ENCODE results near the gene SRSF5.

SRSF5 gene

DNA sequence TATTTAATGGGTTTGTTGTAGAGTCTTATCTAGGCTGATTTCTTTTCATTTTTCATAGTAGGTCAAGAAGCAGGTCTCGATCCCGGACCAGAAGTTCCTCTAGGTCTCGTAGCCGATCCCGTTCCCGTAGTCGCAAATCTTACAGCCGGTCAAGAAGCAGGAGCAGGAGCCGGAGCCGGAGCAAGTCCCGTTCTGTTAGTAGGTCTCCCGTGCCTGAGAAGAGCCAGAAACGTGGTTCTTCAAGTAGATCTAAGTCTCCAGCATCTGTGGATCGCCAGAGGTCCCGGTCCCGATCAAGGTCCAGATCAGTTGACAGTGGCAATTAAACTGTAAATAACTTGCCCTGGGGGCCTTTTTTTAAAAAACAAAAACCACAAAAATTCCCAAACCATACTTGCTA lies 4.2 kb downstream of the SRSF5 start:
- DNase-seq: no peak

- no peak for DNase-seq
Measured at GRCh38 chr14:69772082-69773017, 5.4 kb downstream of the SRSF5 start.

DNA sequence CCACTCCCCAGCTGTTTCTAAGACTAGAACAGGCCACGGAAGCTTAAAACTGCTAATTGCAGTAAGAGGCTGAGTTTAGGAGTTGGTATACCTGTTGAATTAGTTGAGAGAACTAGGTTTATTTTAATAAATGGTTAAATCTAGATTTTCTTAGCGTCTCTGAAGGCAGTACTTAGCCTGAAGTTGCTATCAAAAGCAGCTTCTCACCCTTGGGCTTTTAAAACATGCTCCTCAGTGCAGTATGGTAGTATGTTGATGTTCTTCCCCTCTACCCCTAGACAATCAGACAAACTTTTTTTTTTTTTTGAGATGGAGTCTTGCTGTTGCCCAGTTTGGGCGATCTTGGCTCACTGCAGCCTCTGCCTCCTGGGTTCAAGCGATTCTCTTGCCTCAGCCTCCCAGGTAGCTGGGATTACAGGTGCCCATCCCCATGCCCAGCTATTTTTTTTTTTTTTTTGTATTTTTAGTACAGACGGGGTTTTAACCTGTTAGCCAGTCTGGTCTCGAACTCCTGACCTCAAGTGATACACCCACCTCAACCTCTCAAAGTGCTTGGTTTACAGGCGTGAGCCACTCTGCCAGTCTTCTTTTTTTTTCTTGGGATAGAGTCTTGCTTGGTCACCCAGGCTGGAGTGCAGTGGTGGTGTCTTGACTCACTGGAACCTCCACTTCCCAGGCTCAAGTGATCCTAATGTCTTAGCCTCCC lies 6.8 kb downstream of the SRSF5 start:
- DNase-seq: no peak

DNA sequence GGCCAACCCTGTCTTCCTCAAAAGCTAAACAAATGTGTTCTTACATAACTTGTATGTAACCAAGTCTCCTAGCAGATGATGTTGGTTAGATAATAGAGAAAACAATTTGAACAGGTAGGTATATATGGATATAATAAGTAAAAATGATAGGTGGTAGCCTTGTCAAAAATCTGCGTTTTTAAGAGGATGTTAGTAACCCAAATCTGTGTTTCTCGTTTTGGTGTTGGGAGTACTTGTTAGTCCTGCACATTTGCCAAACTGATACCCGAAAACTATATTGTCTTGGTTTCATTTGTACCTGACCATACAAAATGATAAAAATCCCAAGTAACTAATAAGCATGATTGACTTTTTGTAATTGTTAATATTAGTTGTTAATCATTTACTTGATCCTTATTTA lies 8.1 kb downstream of the SRSF5 start:
- DNase-seq: no peak

GRCh38 chr14:69776875-69777453 lies 10.0 kb downstream of the SRSF5 start:
- DNase-seq: no peak

DNA sequence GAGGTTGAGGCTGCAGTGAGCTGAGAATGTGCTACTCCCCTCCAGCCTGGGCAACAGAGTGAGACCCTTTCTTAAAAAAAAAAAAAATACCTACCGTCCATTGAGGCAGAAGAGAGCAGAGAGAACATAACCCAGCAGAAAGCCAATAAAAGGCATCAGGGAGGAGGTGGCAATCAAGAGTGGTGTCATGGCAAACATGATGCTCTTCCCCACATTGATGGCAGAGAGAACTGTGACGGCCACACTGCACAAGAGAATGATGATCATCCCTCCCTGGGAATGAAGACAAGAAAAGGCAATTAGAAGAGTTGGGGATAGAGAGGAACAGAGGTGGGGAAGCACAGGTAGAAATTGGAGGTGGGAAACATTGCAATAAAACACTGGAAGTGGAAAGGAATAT lies 12.1 kb downstream of the SRSF5 start:
- DNase-seq: no peak

GRCh38 chr14:69780092-69780491 lies 13.2 kb downstream of the SRSF5 start:
- no peak for DNase-seq

DNA sequence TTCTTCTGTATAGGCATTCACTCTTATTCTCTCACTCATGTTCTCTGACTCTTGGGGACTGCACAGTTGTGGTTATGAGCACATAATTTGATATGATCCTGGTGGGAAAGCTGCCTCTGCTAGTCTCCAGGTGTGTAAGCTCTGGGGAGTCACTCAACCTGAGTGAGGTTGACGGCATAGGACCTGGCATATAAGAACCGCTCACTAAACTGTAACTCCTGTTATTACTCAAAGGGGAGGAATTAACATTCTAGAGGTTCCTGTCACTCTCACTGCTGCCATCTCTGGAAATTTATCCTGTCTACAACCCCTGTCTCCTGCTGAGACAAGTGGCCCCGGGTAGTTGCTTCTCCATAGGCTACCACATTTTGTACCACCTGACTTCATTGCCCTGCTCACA lies 14.0 kb downstream of the SRSF5 start:
- no peak for DNase-seq

GRCh38 chr14:69784942-69785341 lies 18.0 kb downstream of the SRSF5 start:
- no peak for DNase-seq

DNA sequence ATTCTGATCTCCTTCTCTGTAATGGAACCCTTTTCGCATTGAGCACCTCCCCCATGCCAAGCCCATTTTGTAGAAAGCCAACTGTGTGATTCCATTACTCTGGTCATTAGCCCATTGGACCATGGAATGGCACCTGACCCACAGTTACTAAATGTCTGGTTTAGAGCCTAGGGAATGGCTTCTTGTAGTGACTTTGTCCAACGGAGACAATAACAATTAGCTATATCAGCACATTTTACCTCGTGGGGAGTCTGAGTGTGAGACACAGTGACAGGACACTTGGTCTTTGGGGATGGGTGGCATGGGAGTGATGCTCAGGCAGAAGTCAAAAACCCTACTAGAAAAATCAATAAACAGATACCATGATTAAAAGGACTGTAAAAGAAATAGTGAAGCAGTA lies 19.7 kb downstream of the SRSF5 start:
- DNase-seq: no peak

- no peak for DNase-seq
Measured at GRCh38 chr14:69789118-69789640, 22.2 kb downstream of the SRSF5 start.

DNA sequence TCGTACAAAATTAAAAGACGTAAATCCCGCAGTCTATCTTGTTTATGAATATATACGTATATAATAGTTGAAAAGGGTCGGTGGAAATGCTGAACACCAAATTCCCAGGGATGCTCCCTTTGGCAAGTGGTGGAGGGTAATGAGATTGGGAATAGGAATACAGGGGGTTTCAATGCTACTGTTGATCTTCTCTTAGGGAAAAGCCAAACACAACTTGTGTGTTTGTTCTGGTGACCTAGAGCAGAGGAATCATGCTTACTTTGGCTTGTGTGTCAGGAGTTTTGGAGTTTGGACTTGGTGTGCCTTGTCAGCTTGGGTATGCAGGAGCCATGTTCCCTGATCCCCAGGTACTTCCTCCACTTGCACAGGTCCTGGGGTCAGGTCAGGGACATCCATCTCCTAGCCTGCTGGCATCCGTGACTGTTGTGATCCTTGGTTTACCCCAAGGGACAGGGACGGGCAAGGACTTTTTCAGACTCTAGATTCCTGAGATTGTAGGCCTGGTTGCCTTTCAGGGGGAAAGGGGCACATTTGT lies 26.0 kb downstream of the SRSF5 start:
- DNase-seq: no peak

DNA sequence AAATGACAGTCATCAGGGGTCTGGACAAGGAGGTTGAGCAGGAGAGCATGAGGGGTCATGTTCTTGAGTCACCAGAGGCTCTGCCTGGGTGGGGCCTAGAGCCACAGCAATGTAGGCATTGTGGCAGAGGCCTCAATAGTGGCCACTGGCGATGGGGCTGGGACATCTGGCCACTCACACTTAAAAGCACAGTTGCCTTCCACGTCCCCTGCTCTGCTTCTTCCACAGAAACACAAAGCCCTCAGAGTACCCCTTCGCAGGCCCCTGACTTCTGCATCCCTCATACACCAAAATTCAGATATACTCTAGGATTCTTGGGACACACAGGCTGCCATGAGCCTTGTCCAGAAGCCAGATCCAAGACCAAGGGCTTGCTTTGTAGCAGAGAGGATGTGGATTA lies 27.8 kb downstream of the SRSF5 start:
- DNase-seq: no peak

DNA sequence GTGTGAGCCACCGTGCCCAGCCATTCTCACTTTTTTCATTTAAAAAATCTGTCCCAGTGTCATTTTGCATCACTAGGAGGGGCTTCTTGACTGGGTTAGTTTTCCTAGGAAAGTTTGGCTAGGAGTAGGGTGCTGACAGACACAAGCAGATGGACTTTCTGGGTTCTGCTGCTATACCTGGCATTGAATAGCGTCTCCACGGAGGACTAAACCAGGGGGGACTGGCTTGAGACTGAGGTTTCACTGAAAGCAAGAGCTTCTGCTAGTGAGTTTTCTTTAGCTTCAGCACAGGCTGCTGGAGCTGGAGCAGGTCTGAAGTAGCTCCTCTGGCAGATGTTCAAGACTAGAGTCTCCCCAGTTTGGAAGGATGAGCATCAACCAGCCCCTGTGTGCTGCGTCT lies 28.7 kb downstream of the SRSF5 start:
- no peak for DNase-seq

GRCh38 chr14:69796797-69797500 lies 30.0 kb downstream of the SRSF5 start, which contains the start of gene SLC10A1:
TSS of gene SLC10A1 (minus strand) at chr14:69797241. CDS start at chr14:69797155, 86 bp downstream.
- DNase-seq: no peak

GRCh38 chr14:69797573-69798338 lies 30.8 kb downstream of the SRSF5 start:
- no peak for DNase-seq

- no peak for DNase-seq
Measured at GRCh38 chr14:69798339-69798735, 31.4 kb downstream of the SRSF5 start.

- DNase-seq: no peak
Measured at GRCh38 chr14:69803753-69804152, 36.8 kb downstream of the SRSF5 start.

GRCh38 chr14:69804902-69805301 lies 38.0 kb downstream of the SRSF5 start:
- no peak for DNase-seq

- DNase-seq: no peak
Measured at GRCh38 chr14:69807192-69807591, 40.2 kb downstream of the SRSF5 start.

- no peak for DNase-seq
Measured at GRCh38 chr14:69808919-69809808, 42.2 kb downstream of the SRSF5 start.

Data from activated T-cell treated with anti-CD3 and anti-CD28 coated beads, Interleukin-2, amount 50 U/mL, for 48 hours (primary cell).